K562 (cell line): ENCODE measurements around the gene CCDC136. TPM values are rescaled to one million over a fixed set of nuclear protein-coding genes. Genes with fewer than 3 reads are reported as not detected.

Source experiments
- CBX3 ChIP-seq, 2 experiments: IDR thresholded peaks; 1 replicate in 1 of 2; 2 replicates in 1 of 2; pipeline ENCODE4 v1.6.1; 2012; ENCODE audit warnings: inconsistent platforms in 2 of 2, low read length in 2 of 2, borderline replicate concordance in 1 of 2, control low read depth in 1 of 2
- CCNT2 ChIP-seq: IDR thresholded peaks from 2 replicates; pipeline ENCODE4 v1.6.1; 2011; ENCODE audit warnings: borderline replicate concordance, low read depth, mild to moderate bottlenecking, moderate library complexity, mixed read lengths, low read length; ENCODE audit not compliant: insufficient read length; ENCODE audit errors: extremely low read depth
- EHMT2 ChIP-seq: fragments of 450-650 bp; IDR thresholded peaks from 2 replicates; pipeline ENCODE4 v1.6.1; 2018; ENCODE audit warnings: antibody characterized with exemption
- GABPB1 ChIP-seq: sonication (generic); formaldehyde crosslinking; IDR thresholded peaks from 2 replicates; pipeline ENCODE4 v1.8.0; 2022; ENCODE audit warnings: mild to moderate bottlenecking, missing genetic modification reagents
- HMGN3 ChIP-seq: IDR thresholded peaks from 2 replicates; pipeline ENCODE4 v1.6.1; 2011; ENCODE audit warnings: borderline replicate concordance, low read depth, mild to moderate bottlenecking, mixed read lengths, low read length; ENCODE audit not compliant: insufficient read length; ENCODE audit errors: extremely low read depth
- KLF10 ChIP-seq: fragments of 250-450 bp; sonication (Bioruptor Pico); IDR thresholded peaks from 2 replicates; pipeline ENCODE4 v1.6.1; 2021; ENCODE audit warnings: matching md5 sums
- MCM3 ChIP-seq: fragments of 450-650 bp; IDR thresholded peaks from 2 replicates; pipeline ENCODE4 v1.6.1; 2016
- MECOM ChIP-seq: fragments of 250-450 bp; sonication (Bioruptor Pico); IDR thresholded peaks from 2 replicates; pipeline ENCODE4 v1.8.0; 2022; ENCODE audit warnings: inconsistent platforms
- MTA1 ChIP-seq: fragments of 450-650 bp; IDR thresholded peaks from 2 replicates; pipeline ENCODE4 v1.6.1; 2017; ENCODE audit warnings: borderline replicate concordance
- MTF1 ChIP-seq: fragments of 250-450 bp; sonication (Bioruptor Pico); IDR thresholded peaks from 2 replicates; pipeline ENCODE4 v1.9.0; 2021; ENCODE audit warnings: moderate library complexity, mild to moderate bottlenecking, inconsistent platforms, borderline replicate concordance
- NR2F6 ChIP-seq: fragments of 450-650 bp; formaldehyde crosslinking; IDR thresholded peaks from 2 replicates; pipeline ENCODE4 v1.4.0; 2020; ENCODE audit warnings: mild to moderate bottlenecking
- NR4A1 ChIP-seq, 2 experiments: fragments of 250-450 bp in 1 of 2; fragments of 450-650 bp in 1 of 2; sonication (Bioruptor Pico) in 1 of 2; IDR thresholded peaks; 2 replicates each; pipeline versions ENCODE4 v1.4.0 to v1.6.1; 2016 to 2020; ENCODE audit warnings: mild to moderate bottlenecking in 2 of 2, missing compliant biosample characterization in 1 of 2, missing genetic modification characterization in 1 of 2, moderate library complexity in 1 of 2
- PHB ChIP-seq: fragments of 250-450 bp; sonication (Bioruptor Pico); IDR thresholded peaks from 2 replicates; pipeline ENCODE4 v1.5.0; 2021
- POLR3G ChIP-seq: IDR thresholded peaks from 2 replicates; pipeline ENCODE4 v1.6.1; 2011; ENCODE audit not compliant: insufficient read length, insufficient replicate concordance; ENCODE audit errors: extremely low read depth
- PRDM10 ChIP-seq: fragments of 450-650 bp; IDR thresholded peaks from 2 replicates; pipeline ENCODE4 v1.6.1; 2018; ENCODE audit not compliant: partially characterized antibody
- PRMT5 ChIP-seq: sonication (generic); formaldehyde crosslinking; IDR thresholded peaks from 2 replicates; pipeline ENCODE4 v1.5.0; 2020; ENCODE audit warnings: missing genetic modification reagents
- PTRF ChIP-seq: fragments of 450-650 bp; IDR thresholded peaks from 2 replicates; pipeline ENCODE4 v1.6.1; 2016; ENCODE audit warnings: mild to moderate bottlenecking, missing genetic modification characterization, missing compliant biosample characterization
- RBBP5 ChIP-seq: fragments of 200-600 bp; sonication (generic); IDR thresholded peaks from 2 replicates; pipeline ENCODE4 v1.6.1; 2012; ENCODE audit warnings: borderline replicate concordance, mild to moderate bottlenecking, low read length, control low read depth, inconsistent platforms; ENCODE audit not compliant: insufficient read depth, poor library complexity, severe bottlenecking
- SAFB ChIP-seq: fragments of 200-400 bp; formaldehyde crosslinking; IDR thresholded peaks from 2 replicates; pipeline ENCODE4 v1.6.1; 2017; ENCODE audit warnings: low read depth, low read length, borderline replicate concordance
- SREBF2 ChIP-seq: sonication (generic); formaldehyde crosslinking; IDR thresholded peaks from 2 replicates; pipeline ENCODE4 v1.4.0; 2020; ENCODE audit warnings: mild to moderate bottlenecking, missing genetic modification reagents
- TEAD1 ChIP-seq, 2 experiments: fragments of 450-650 bp in 1 of 2; sonication (generic) in 1 of 2; formaldehyde crosslinking; IDR thresholded peaks; 2 replicates each; pipeline versions ENCODE4 v1.4.0 to v1.8.0; 2020 to 2022; ENCODE audit warnings: mild to moderate bottlenecking in 2 of 2, missing genetic modification reagents in 1 of 2
- WHSC1 ChIP-seq: IDR thresholded peaks from one replicate; pipeline ENCODE4 v1.6.1; 2012; ENCODE audit warnings: low read length, control low read depth, inconsistent platforms
- ZNF212 ChIP-seq: fragments of 450-650 bp; formaldehyde crosslinking; IDR thresholded peaks from 2 replicates; pipeline ENCODE4 v1.4.0; 2020; ENCODE audit warnings: mild to moderate bottlenecking
- ZNF263 ChIP-seq: sonication (generic); formaldehyde crosslinking; IDR thresholded peaks from 2 replicates; pipeline ENCODE4 v1.8.0; 2022; ENCODE audit warnings: mild to moderate bottlenecking, missing genetic modification reagents, borderline replicate concordance
- polyA plus RNA-seq, 8 experiments: library from polyadenylated mRNA; depleted of rRNA in 4 of 8; stranded (reverse) in 5 of 8; unstranded in 3 of 8; fragments of >200 nt; fragmentation: Nextera tagmentation in 2 of 8; fragmentation: Illumina TruSeq in 1 of 8; extraction: Ambion mirVana in 2 of 8; extraction: Trizol in 1 of 8; gene quantifications; 2 replicates each; pipeline versions ENCODE4 v1.2.1 to v1.2.3, GENCODE V29; 2011 to 2014; ENCODE audit warnings: inconsistent platforms in 1 of 8, missing spikeins in 1 of 8
- total RNA-seq, 7 experiments: library from RNA; depleted of rRNA in 6 of 7; stranded (reverse); fragments of >200 nt in 6 of 7; fragmentation: Illumina TruSeq in 2 of 7; extraction: Trizol in 2 of 7; gene quantifications; 2 replicates each; pipeline versions ENCODE4 v1.2.1 to v1.2.3, GENCODE V29; 2011 to 2021; ENCODE audit warnings: low replicate concordance in 1 of 7

CCDC136 gene
- total and polyA plus RNA-seq, 9 of the 15 experiments (the other 6 are each of a cell fraction or from before 2014, with no cell fraction given) = 2.4 to 40.8 (median 26.5) TPM

DNA sequence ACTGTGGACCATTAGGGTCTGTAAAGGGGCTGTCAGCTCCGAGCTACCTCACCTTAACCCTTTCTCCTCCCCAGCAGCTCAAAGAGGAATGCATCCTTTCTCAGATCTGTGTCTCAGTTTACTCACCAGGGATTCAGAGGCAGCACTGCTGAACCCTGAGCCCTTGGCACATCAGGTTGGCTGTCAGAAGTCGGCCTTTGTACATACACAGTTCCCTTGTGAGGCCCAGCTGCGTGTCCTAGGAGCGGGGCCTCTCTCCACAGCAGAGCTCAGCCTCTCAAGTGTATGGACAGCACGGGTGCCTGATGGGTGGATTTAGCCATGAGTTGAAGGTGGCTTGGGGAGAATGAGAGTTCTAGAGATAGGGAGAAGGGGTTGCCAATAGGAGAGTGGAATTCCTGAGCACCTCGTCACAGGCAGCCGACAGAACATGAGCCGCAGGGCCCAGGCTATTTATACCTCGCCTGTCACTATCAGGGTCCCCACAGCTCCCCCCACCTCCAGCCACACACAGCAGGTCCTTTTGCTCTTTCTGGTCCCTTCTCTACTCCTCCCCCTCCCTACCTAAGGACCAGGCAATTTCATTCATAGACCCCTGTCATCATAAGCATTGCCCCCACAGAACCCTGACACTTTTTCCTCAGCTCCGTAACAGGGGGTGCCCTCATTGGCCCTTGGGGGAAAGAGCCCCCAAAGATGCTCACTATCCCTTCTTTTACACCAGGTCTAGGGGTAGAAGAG lies 36.4 kb downstream of the CCDC136 start (continued):
- TF ChIP-seq PHB (CRISPR knock-in tag) (no peak), CBX3 (IDR thresholded peaks at IDR 0.05; ENCODE audit: borderline replicate concordance in 1 of 2, low read length in 2 of 2) (no peak), POLR3G (no peak), MCM3 (no peak), PRDM10 (no peak), EHMT2 (no peak), HMGN3 (no peak), WHSC1 (no peak), PTRF (tag) (no peak), NR4A1 (CRISPR knock-in tag; IDR thresholded peaks at IDR 0.05) (0 out of 2 replicates have a peak, but pooled peaks have one; percentile 48), NR4A1 (tag; IDR thresholded peaks at IDR 0.05) (no peak), GABPB1 (CRISPR knock-in tag) (no peak), ZNF212 (CRISPR knock-in tag) (no peak), SAFB (no peak), MTA1 (no peak), RBBP5 (no peak), PRMT5 (CRISPR knock-in tag) (no peak), MTF1 (CRISPR knock-in tag) (no peak), CCNT2 (no peak), MECOM (CRISPR knock-in tag) (no peak), ZNF263 (CRISPR knock-in tag) (no peak), KLF10 (no peak), TEAD1 (CRISPR knock-in tag; IDR thresholded peaks at IDR 0.05) (peak in 1 of 2 experiments; percentile 60; a peak in 2 of 4 replicates), SREBF2 (no peak), NR2F6 (no peak)
